Activated naive CD8-positive, alpha-beta T cell treated with anti-CD3 and anti-CD28 coated beads for 36 hours (primary cell): ENCODE measurements around the gene ARRDC2. TPM values are rescaled to one million over a fixed set of nuclear protein-coding genes. Genes with fewer than 3 reads are reported as not detected.

Experiments used
- DNase-seq: peaks from one replicate; pipeline ENCODE4 v3.0.0; 2021
- H3K27ac Mint-ChIP-seq: one replicate; pipeline ENCODE4 v1.8.0; 2022; ENCODE audit warnings: mild to moderate bottlenecking, moderate library complexity, mixed read lengths
- H3K27me3 Mint-ChIP-seq: one replicate; pipeline ENCODE4 v1.8.0; 2022; ENCODE audit warnings: mild to moderate bottlenecking, mixed read lengths
- H3K36me3 Mint-ChIP-seq: one replicate; pipeline ENCODE4 v1.8.0; 2021; ENCODE audit warnings: mild to moderate bottlenecking, mixed read lengths
- H3K4me1 Mint-ChIP-seq: one replicate; pipeline ENCODE4 v1.8.0; 2021; ENCODE audit warnings: mixed read lengths
- H3K4me3 Mint-ChIP-seq: one replicate; pipeline ENCODE4 v1.8.0; 2022; ENCODE audit warnings: mild to moderate bottlenecking, moderate library complexity, mixed read lengths
- H3K9me3 Mint-ChIP-seq: one replicate; pipeline ENCODE4 v1.8.0; 2022; ENCODE audit warnings: mixed read lengths
- total RNA-seq, 2 experiments: library from RNA; stranded (reverse); gene quantifications; one replicate each; pipeline ENCODE4 v1.2.3, GENCODE V29; 2021

The ARRDC2 gene
- total RNA-seq = 10 to 100 TPM; 20.1 to 20.6 TPM

DNA sequence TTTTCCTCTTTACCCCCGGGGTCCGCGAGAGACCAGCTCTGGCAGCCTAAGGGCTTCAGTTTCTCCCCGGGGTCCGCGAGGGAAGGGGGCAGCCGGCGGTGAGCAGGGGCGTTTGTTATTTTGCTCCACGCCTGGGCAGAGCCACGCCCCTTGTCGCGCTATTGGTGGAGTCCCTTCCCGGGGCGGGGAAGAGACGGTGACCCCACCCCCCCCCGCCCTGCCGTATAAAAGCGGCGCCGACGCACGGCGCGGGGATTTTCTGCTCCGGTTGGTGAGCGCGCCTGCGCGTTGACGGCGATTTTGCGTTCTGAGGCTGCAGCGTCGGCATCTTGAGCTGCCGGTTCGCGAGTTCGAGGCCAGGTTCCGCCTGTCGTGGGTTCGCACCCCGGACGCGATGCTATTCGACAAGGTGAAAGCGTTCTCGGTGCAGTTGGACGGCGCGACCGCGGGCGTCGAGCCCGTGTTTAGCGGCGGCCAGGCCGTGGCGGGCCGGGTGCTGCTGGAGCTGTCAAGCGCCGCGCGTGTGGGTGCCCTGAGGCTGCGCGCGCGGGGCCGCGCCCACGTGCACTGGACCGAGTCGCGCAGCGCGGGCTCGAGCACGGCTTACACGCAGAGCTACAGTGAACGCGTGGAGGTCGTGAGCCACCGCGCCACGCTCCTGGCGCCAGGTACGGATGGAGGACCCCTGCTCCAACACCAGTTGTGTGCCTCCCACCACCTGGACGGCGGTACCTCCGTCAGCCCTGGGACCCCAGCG is at the start of gene ARRDC2:
TSS of gene ARRDC2 (plus strand) at position 254 of the 757 bp plus-strand sequence. CDS start at position 395, 141 bp downstream.
- Mint-ChIP-seq H3K27ac (peak within 1 kb of the TSS; percentile 91), H3K4me1 (peaks cover 34% of the 10 kb centered on the region), H3K36me3 (peaks cover 32% of the 10 kb centered on the region), H3K4me3 (peak within 1 kb of the TSS; percentile 86), H3K27me3 (no peaks in the 10 kb centered on the region), H3K9me3 (no peaks in the 10 kb centered on the region)
- peak; percentile 88 for DNase-seq

DNA sequence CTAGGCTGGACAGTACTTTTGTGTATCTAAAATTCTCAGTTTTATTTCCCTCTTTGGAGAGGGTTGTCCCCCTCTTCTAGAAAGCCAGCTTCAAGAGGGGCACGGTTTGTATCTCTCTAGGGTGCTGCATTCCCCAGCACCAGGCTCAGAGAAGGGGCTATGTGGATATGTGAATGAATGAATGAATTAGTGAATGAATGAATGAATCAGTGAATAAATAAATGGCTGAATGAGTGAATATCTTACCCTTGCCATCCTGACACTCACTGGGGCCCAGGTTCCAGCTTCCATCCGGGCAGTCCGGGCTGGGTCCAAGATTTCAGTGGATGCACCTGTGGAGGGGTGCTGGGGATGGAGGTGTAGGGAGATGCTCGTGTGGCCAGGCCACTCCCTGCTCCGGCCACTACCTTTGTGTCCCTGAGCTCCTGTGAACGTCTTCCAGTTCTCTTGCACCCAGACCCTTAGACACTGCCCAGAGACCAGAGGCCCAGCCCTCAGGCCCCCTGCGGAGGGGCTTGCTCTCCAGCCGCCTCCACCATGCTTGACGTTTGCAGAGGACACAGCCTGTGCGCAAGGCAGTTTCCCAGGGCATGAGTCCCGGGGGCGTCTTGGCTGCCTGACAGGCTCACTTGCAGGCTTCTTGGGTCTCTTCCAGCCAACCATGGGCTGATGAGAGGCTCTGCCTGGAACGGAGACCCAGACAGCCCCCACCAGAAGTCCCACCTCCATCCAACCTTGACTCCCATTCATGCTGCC is 43.9 kb upstream of the ARRDC2 start:
- Mint-ChIP-seq H3K4me1 (peaks cover 4% of the 10 kb centered on the region), H3K27ac (no peak overlapping the region), H3K36me3 (no peaks in the 10 kb centered on the region), H3K4me3 (no peak overlapping the region), H3K9me3 (no peaks in the 10 kb centered on the region), H3K27me3 (peaks cover 54% of the 10 kb centered on the region)
- no peak for DNase-seq

DNA sequence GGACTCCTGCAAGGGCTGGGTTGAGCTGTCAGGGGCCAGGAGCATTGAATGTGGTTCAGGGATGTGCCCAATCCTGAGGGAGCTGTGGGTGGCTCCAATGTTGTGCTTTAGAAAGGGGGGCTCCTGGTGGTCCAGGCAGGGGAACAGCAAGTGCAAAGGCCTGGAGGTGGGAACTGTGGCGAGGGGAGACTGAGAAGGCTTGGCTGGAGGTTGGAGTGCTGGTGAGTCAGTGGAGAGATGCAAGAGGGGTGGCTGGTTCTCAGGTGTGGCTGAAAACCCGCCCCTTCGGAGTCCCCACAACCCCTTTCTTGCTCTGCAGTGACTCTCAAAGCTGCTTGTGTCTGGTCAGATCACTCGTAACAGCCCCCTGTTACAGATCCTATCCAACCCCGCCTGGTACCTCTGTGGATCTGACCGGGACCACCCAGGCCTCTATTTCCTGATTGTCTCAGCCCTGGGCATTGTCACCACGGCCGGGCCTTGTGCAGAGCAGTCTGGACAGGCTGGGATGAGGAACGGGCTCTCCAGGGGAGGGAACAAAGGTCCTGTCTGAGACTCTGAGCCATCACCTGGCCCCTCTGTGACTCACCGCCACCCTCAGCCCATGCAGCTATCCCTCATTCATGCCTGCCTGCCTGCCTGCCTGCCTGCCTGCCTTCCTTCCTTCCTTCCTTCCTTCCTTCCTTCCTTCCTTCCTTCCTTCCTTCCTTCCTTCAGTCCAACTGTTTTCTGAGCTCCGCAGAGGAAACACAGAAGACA is 42.4 kb upstream of the ARRDC2 start:
- Mint-ChIP-seq H3K4me3 (no peak overlapping the region), H3K36me3 (no peaks in the 10 kb centered on the region), H3K27ac (no peak overlapping the region), H3K9me3 (no peaks in the 10 kb centered on the region), H3K27me3 (peaks cover 54% of the 10 kb centered on the region), H3K4me1 (peaks cover 7% of the 10 kb centered on the region)
- DNase-seq = no peak

- H3K27me3 Mint-ChIP-seq = peaks cover 49% of the 10 kb centered on the region
- no peaks in the 10 kb centered on the region for H3K36me3 Mint-ChIP-seq
- DNase-seq = no peak
- H3K4me1 Mint-ChIP-seq = peaks cover 7% of the 10 kb centered on the region
- no peak overlapping the region for H3K4me3 Mint-ChIP-seq
- H3K27ac Mint-ChIP-seq = no peak overlapping the region
- no peaks in the 10 kb centered on the region for H3K9me3 Mint-ChIP-seq
Measured at GRCh38 chr19:17966129-17966483, 41.9 kb upstream of the ARRDC2 start.

GRCh38 chr19:17966550-17967256 is 41.3 kb upstream of the ARRDC2 start, which contains the start of gene KCNN1:
Gene KCNN1, plus strand, starts transcription at chr19:17967107. Its CDS starts 6,782 bp downstream, at chr19:17973889.
- Mint-ChIP-seq H3K4me3 (peak within 1 kb of the TSS; percentile 50), H3K27ac (no peak within 1 kb of the TSS), H3K4me1 (peaks cover 7% of the 10 kb centered on the region), H3K9me3 (no peaks in the 10 kb centered on the region), H3K36me3 (no peaks in the 10 kb centered on the region), H3K27me3 (peaks cover 49% of the 10 kb centered on the region)
- DNase-seq = no peak

- no peaks in the 10 kb centered on the region for H3K9me3 Mint-ChIP-seq
- H3K36me3 Mint-ChIP-seq = no peaks in the 10 kb centered on the region
- H3K27me3 Mint-ChIP-seq = peaks cover 50% of the 10 kb centered on the region
- H3K4me3 Mint-ChIP-seq = peak overlapping the region; percentile 50
- H3K27ac Mint-ChIP-seq = no peak overlapping the region
- H3K4me1 Mint-ChIP-seq = peaks cover 7% of the 10 kb centered on the region
- DNase-seq = no peak
Measured at GRCh38 chr19:17967257-17968051, 40.5 kb upstream of the ARRDC2 start.

DNA sequence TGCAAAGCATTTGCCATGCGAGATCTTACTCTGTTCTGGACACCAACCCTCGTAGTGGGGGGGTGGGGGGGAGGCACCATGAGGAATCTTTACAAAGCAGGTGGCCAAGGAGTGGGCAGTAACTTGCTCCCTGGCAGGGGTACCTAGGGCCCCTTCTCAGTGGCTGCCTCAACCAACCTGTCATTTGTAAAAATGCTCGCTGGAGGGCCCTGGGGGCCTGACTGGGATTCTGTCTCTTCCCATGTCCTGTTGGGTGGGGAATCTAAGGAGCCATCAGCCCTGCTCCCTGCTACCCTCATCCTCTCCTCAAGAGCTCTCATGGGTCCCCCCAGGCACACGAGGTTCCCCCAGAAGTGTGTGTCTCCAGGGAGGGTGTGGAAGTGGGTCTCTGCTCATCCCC is 39.6 kb upstream of the ARRDC2 start:
- Mint-ChIP-seq H3K27me3 (peaks cover 47% of the 10 kb centered on the region), H3K36me3 (no peaks in the 10 kb centered on the region), H3K4me1 (peaks cover 7% of the 10 kb centered on the region)

GRCh38 chr19:17969096-17969792 is 38.7 kb upstream of the ARRDC2 start:
- Mint-ChIP-seq H3K4me3 (no peak overlapping the region), H3K9me3 (no peaks in the 10 kb centered on the region), H3K4me1 (peaks cover 7% of the 10 kb centered on the region), H3K27ac (no peak overlapping the region), H3K27me3 (peaks cover 38% of the 10 kb centered on the region), H3K36me3 (no peaks in the 10 kb centered on the region)
- DNase-seq = no peak

More for the DNA sequence above, 39.6 kb upstream of the ARRDC2 start:
- H3K27ac Mint-ChIP-seq = no peak overlapping the region
- H3K9me3 Mint-ChIP-seq = no peaks in the 10 kb centered on the region
- DNase-seq = no peak
- H3K4me3 Mint-ChIP-seq = no peak overlapping the region

DNA sequence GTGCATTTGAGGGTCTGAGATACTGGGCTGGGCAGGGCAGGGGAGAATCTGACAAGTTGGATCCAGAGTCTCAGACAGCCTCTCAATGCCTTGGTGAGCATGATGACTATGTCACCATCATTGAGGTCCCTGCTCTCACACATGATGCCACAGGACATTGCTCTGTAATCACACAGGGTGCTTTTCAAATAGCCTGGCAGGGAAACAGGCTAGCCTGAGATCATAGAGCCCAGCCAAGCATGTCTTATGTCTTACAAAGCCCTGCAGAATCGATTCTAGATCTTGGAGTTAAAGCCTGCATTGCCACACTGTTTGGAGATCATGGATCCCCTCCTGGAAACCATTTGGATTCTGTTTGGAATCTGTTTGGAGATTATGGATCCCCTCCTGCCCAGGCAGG is 35.7 kb upstream of the ARRDC2 start:
- no peak overlapping the region for H3K4me3 Mint-ChIP-seq
- no peaks in the 10 kb centered on the region for H3K9me3 Mint-ChIP-seq
- H3K36me3 Mint-ChIP-seq = no peaks in the 10 kb centered on the region
- peaks cover 11% of the 10 kb centered on the region for H3K27me3 Mint-ChIP-seq
- DNase-seq = no peak
- peaks cover 5% of the 10 kb centered on the region for H3K4me1 Mint-ChIP-seq
- no peak overlapping the region for H3K27ac Mint-ChIP-seq

- peaks cover 6% of the 10 kb centered on the region for H3K27me3 Mint-ChIP-seq
- no peak overlapping the region for H3K27ac Mint-ChIP-seq
- H3K36me3 Mint-ChIP-seq = no peaks in the 10 kb centered on the region
- DNase-seq = no peak
- H3K9me3 Mint-ChIP-seq = no peaks in the 10 kb centered on the region
- no peak overlapping the region for H3K4me3 Mint-ChIP-seq
- peaks cover 3% of the 10 kb centered on the region for H3K4me1 Mint-ChIP-seq
Measured at GRCh38 chr19:17973759-17974158, 34.2 kb upstream of the ARRDC2 start.

DNA sequence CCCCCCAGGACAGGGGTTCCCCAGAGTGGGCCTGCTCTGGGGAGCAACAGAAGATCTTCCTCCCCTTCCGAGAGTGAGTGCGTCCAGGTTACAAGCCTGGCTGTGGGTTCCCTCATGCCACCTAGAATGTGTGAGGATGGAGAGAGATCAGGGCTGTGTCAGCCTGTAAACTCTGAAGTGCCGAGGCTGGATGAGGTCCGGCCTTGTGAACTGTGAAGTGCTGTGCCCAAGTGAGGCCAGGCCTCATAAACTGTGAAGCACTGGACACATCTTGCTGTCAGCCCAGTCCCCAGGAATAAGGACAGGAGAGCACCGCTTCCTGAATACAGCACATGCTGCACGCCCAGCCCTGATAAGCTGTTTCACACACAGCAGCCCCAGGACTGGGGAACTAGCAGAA is 33.4 kb upstream of the ARRDC2 start:
- DNase-seq = no peak
- H3K36me3 Mint-ChIP-seq = no peaks in the 10 kb centered on the region
- peaks cover 10% of the 10 kb centered on the region for H3K27me3 Mint-ChIP-seq
- H3K27ac Mint-ChIP-seq = no peak overlapping the region
- H3K4me1 Mint-ChIP-seq = peaks cover 3% of the 10 kb centered on the region
- H3K9me3 Mint-ChIP-seq = no peaks in the 10 kb centered on the region
- no peak overlapping the region for H3K4me3 Mint-ChIP-seq

DNA sequence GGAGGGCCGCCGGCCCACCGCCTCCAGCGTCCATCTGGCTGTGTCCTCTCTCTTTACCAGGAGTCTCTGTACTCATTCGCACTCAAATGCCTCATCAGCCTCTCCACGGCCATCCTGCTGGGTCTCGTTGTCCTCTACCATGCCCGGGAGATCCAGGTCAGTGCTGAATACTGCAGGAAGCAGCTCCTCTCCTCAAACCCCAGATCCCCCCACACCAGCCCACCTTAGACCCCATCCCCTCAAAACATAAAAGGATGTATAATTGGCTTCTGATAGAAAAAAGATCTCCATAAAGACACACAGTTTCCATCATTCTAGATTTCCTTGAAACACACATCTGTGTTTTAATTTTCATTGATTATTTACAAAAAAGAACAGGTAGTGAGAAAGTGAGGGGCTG is 32.9 kb upstream of the ARRDC2 start:
- H3K36me3 Mint-ChIP-seq = no peaks in the 10 kb centered on the region
- H3K4me3 Mint-ChIP-seq = no peak overlapping the region
- H3K4me1 Mint-ChIP-seq = no peaks in the 10 kb centered on the region
- H3K27me3 Mint-ChIP-seq = peaks cover 14% of the 10 kb centered on the region
- H3K9me3 Mint-ChIP-seq = no peaks in the 10 kb centered on the region
- H3K27ac Mint-ChIP-seq = no peak overlapping the region
- DNase-seq = no peak

- Mint-ChIP-seq H3K27ac (no peak overlapping the region), H3K4me1 (no peaks in the 10 kb centered on the region), H3K27me3 (peaks cover 24% of the 10 kb centered on the region), H3K9me3 (no peaks in the 10 kb centered on the region), H3K36me3 (no peaks in the 10 kb centered on the region), H3K4me3 (no peak overlapping the region)
- no peak for DNase-seq
Measured at GRCh38 chr19:17977021-17977420, 30.9 kb upstream of the ARRDC2 start.
